Stimulated activated CD4-positive, alpha-beta T cell treated with anti-CD3 and anti-CD28 coated beads, Interleukin-15, amount 100 ng/mL, for 48 hours (primary cell): ENCODE data around the gene R3HDM2.

Experiments
- DNase-seq, 2 donors: peaks; one replicate each; pipeline ENCODE4 v3.0.0-alpha.2; 2020; ENCODE audit warnings: low read depth in 2 of 2

R3HDM2 gene

GRCh38 chr12:57216014-57216911, 214.6 kb downstream of the R3HDM2 start, which contains the start of gene NXPH4:
TSS of gene NXPH4 (plus strand) at chr12:57216794. CDS start at chr12:57216970, 176 bp downstream.
- no peak for DNase-seq

GRCh38 chr12:57215668-57216013, 215.2 kb downstream of the R3HDM2 start:
- no peak for DNase-seq

- DNase-seq, result no peak
Observed at GRCh38 chr12:57215065-57215464, 215.8 kb downstream of the R3HDM2 start.

- peak in 1 of 2 donors; percentile 64 for DNase-seq
Observed at GRCh38 chr12:57214398-57214781, 216.5 kb downstream of the R3HDM2 start.

GRCh38 chr12:57213763-57214397, 217.0 kb downstream of the R3HDM2 start:
- no peak for DNase-seq

- peak; percentile 70 to 78 for DNase-seq
Observed at GRCh38 chr12:57213058-57213715, 217.7 kb downstream of the R3HDM2 start.

- DNase-seq, result no peak
Observed at GRCh38 chr12:57212701-57213057, 218.2 kb downstream of the R3HDM2 start.

- DNase-seq, result no peak
Observed at GRCh38 chr12:57211791-57212700, 218.8 kb downstream of the R3HDM2 start.

- DNase-seq, result no peak
Observed at GRCh38 chr12:57210926-57211692, 219.7 kb downstream of the R3HDM2 start.

GRCh38 chr12:57210461-57210860, 220.4 kb downstream of the R3HDM2 start:
- no peak for DNase-seq

- no peak for DNase-seq
Observed at GRCh38 chr12:57209916-57210315, 220.9 kb downstream of the R3HDM2 start.

GRCh38 chr12:57208631-57209282, 222.1 kb downstream of the R3HDM2 start:
- DNase-seq, result no peak

- no peak for DNase-seq
Observed at GRCh38 chr12:57207731-57208630, 222.9 kb downstream of the R3HDM2 start.

GRCh38 chr12:57205931-57206330, 224.9 kb downstream of the R3HDM2 start:
- no peak for DNase-seq

- no peak for DNase-seq
Observed at GRCh38 chr12:57205186-57205585, 225.7 kb downstream of the R3HDM2 start.

GRCh38 chr12:57204454-57204853, 226.4 kb downstream of the R3HDM2 start:
- DNase-seq, result no peak

- DNase-seq, result no peak
Observed at GRCh38 chr12:57203791-57204190, 227.1 kb downstream of the R3HDM2 start.
